ENCODE measurements around the gene CTNNA2.

Gene CTNNA2

DNA sequence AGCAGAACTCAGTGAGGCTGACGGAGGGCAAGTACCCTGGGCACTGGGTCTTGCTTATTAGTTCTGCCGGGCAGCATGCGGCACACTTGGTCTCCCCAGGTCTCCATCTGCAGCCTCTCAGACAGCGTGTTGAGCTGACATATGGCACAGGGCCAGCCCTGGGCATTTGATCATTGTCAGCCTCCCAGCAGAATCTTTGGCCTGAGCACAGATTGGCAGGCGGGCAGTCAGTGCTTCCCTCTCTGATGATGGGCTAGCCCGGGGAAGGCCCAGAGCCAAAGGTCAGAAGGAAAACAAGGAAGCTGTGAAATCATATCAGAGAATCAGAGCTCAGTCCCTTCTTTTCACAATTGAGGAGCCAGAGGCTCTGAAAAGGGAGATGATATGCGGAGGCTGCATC lies 941.8 kb downstream of the CTNNA2 start:
- DNase-seq, result no peak

DNA sequence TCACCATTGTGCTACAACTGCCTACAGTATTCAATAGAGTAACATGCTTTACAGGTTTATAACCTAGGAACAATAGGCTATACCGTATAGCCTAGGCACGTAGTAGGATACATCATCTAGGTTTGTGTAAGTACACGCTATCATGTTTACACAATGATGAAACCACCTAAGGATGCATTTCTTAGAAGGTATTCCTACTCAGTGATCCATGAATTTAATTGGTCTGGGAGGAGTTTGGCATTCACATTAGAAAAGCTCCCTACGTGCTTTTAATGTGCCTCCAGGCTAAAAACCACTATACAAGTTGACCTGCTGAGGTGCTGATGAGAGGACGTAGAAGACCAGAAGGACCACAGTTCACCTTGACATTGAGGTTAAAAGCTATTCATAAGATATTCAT lies 946.2 kb downstream of the CTNNA2 start:
- no peak for DNase-seq

DNA sequence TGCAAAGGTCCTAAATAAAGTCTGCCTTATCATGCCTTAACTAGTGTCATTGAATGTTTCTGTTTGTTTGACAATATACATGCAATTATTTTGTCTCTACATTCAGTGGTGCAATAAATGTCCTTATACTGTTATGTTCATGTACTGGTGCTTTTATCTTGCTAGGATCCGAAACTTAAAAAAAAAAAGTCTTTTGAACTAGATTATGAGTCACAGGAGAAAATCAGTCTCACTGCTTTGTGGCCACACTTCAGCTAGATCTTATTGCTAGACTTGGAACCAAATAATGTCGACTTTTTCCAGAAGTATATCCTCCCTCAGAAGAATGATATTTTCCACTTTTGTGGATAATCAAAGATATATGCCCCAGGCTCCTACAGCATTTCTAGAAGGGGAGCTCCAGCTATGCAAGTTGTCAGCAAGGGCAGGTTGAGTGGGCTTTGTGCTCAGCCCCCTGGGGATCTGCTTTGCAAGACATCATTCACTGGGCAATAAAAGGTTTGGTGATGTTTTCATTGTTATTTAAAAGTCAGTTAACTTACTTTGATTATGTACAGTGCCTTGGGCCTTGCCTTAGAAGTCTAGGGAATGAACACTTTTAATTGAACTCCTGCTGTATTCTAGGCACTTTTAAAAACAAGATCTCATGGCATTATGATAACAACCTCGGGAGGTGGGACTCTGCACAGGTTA lies 948.8 kb downstream of the CTNNA2 start:
- no peak for DNase-seq

DNA sequence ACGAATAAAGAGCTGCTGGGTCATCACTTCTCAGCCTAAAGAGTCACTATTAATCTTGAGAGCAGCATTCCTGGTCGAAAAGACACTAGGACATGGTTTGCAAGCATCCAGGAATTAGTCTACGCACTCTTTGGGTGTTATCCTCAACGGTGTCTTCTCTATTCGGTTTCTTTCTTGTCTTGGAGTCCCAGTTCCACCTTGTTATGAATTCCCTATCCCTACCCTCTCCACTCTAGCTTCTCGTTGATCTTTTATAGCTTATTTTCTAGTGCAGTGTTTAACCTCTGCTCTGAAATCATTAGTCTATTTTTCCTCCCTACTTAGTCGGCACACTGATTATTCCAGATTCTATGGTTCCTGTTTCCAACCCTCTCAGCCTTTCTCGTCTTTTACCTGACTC lies 949.8 kb downstream of the CTNNA2 start:
- no peak for DNase-seq

DNA sequence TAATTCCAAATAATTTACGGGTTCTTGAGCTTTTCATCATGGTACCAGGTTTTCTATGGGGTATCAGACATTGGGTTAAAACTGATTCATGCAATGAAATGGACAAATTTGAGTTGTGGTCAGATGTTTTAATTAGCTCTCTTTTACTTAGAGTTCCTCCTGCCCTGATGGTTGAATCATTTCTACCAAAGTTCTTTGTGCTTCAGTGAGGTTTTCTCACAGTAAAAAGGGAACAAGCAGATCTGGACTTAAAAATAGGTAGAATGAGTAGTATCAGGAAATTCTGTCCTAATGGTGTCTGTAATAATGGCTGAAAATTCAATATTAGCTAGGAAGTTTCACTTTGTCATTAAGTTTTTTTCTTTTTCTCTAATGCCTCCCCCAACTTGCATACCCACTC lies 951.4 kb downstream of the CTNNA2 start:
- DNase-seq, result no peak

- DNase-seq, result no peak
These were observed 954.5 kb downstream of the CTNNA2 start for GRCh38 chr2:80467262-80467811.

GRCh38 chr2:80469428-80469827 lies 956.6 kb downstream of the CTNNA2 start:
- DNase-seq, result no peak

- no peak for DNase-seq
These were observed 960.2 kb downstream of the CTNNA2 start for GRCh38 chr2:80473069-80473468.

GRCh38 chr2:80473796-80474195 lies 960.9 kb downstream of the CTNNA2 start:
- no peak for DNase-seq

DNA sequence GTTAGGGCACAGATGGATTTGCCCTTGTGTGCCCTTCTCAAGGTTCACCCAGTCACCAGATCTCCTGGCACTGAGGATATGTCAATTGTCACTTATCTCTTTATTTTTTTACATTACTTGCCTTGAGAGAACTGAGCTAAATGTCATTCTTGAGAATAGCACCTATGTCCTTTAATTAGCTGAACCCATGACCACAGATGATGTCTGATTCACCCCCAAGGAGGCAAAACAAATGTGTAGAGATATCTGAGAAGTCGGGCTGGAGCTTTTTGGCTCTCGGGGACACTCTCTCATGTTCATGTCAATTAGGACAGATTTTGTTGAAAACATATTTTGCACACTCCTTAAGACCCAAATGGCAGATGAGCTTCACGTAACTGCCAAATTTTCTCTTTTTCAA lies 963.1 kb downstream of the CTNNA2 start:
- DNase-seq, result no peak

DNA sequence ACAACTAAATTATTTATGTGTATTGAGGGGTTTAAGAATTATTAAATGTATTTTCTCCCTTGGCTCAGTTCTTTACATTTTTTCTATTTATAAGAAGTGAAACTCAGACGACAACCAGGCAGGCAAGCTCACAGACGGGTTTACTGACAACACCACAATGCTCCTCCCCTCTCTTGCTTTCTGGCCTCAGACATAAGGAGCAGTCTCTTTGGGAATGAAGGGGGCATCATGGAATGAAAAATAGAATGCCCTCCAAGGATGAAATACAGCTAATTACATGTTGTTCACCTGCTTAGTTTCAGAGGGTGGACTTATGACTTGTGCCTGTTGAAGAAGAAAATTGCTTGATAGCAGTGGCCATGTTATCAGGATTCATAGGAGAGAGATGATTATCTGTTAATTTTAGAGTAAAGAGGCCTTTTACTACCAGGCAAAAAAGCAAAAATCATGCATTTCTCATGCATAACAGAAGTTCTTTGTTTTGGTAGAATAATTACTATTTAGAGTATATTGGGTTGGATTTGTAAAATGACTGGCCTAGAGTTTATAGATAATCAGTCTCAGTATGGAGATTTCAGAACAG lies 963.8 kb downstream of the CTNNA2 start:
- DNase-seq, result no peak

DNA sequence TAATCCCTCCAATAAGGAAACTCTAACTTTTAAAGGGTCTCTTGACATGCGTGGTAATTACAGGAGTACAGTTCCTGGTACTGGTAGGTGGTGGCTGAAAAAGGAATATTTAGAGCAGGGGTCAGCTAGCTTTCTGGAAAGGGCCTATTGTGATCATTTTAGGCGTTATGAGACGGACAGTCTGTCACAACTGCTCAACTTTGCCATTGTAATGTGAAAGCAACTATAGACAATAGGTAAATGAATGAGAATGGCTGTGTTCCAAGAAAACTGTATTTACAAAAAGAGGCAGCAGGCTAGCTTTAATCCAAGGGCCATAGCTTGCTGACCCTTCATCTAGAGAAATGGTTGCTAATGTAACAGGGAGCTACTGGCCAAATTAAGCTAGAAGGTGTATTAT lies 969.4 kb downstream of the CTNNA2 start:
- no peak for DNase-seq

DNA sequence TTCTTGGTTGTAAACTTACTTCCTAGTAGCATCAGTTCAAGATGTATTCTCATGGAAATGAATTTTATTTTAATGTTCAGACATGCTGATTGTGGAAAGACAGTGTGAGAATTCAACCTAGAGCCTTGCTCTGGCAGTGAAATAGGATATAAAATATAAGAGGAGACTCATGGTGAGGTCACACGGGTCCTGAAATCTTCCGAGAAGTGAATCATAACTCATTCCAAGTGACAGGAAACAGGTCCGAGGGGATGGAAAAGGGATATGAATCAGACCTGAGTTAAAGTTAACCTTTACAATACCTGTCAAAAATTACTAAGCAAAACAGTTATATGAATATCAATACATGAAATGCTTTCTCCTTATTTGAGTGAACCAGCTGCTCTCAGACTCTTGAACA lies 976.9 kb downstream of the CTNNA2 start:
- no peak for DNase-seq

- no peak for DNase-seq
These were observed 978.1 kb downstream of the CTNNA2 start for GRCh38 chr2:80490964-80491363.

- DNase-seq, result no peak
These were observed 983.5 kb downstream of the CTNNA2 start for GRCh38 chr2:80496346-80496745.

- no peak for DNase-seq
These were observed 983.9 kb downstream of the CTNNA2 start for GRCh38 chr2:80496775-80497174.

GRCh38 chr2:80499095-80499494 lies 986.2 kb downstream of the CTNNA2 start:
- no peak for DNase-seq

DNA sequence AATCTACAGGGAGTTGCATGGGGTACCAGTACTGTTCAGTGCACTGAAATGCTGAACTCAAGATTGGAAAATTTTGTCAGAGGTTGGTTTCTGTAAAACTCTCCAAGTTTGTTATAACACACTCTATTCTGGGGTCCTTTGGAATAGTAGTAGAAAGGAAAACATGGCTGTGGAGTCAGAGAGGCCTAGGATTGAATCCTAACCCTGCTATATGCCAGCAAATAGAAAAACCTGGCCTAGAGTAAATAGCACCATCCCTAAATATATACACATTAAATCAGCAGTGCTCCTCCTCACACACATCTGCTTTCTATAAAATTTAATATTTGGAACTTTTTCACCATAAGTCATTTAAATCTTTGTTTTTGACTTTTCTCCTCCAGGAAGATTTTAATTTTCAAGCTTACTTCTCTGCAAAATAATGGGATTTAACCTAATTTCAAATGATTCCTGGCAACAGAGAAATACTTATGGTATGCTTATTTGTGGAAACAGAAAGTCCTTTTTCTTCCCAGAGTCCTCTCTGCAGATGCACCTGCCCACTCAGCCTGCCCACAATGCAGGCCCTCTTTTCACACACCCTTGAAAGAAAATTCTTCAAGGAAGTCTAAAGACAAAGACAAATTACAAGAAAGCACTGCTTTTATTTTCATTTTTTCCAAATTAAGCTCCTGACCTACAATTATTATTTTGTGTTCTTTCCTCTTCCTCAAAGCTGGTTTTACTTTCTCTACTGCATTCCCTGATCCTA lies 989.2 kb downstream of the CTNNA2 start:
- DNase-seq, result no peak

GRCh38 chr2:80506563-80506962 lies 993.7 kb downstream of the CTNNA2 start:
- DNase-seq, result no peak

GRCh38 chr2:80510716-80511115 lies 997.9 kb downstream of the CTNNA2 start:
- DNase-seq, result no peak

DNA sequence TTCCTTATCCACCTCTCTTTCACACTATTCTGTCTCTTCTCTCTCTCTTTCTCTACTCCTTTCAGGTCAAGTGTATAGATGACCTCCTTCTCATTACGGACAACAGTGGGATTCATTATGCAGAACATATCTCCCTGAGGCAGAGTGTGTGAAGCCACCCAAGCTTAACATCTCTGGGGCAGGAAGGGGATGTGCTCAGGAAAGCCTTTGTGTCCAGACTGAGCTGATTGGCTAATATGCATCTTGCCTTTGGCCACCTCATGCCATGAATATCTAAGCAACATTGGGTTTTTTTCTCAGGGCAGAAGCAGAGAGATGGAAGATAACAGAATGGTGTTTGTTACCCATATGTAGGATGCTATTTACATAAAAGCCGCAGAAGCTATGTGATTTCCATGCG lies 1003.1 kb downstream of the CTNNA2 start:
- no peak for DNase-seq

GRCh38 chr2:80517316-80517715 lies 1004.5 kb downstream of the CTNNA2 start:
- DNase-seq, result no peak

DNA sequence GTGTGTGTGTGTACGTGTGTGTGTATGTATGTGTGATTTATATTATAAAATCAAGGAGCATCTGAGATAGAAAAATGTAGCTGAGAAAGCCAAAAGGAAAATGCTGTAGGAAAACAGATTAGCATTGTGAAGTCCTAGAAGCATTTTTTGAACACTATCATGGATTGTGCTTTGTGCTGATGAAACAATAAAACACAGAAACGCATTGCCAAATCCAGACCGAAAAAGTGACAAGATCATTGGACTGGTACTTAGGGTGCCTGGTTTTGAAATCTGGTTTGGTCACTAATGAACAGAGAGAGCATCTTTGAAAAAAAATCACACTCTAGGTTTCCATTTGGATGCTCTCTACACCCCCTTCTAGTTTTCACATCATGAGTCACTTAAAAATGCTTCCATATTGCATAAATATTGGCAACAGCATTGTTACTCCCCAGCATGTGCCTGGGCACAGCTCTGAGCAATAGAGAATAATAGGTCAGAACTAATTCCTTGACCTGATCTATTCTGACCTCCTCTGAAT lies 1006.3 kb downstream of the CTNNA2 start:
- DNase-seq, result no peak

All from NCI-H2029 (cell line).